Esophagus muscularis mucosa (tissue), 2 donors: ENCODE measurements around the gene CCDC6.

Experiments used
- EP300 ChIP-seq: sonication (generic); formaldehyde crosslinking; IDR thresholded peaks from one replicate; pipeline ENCODE4 v1.6.1; 2017; ENCODE audit warnings: antibody characterized with exemption
- POLR2A ChIP-seq: fragments of 450-650 bp; IDR thresholded peaks from one replicate; pipeline ENCODE4 v1.6.1; 2017; ENCODE audit warnings: antibody characterized with exemption, moderate library complexity, mild to moderate bottlenecking, low read depth

DNA sequence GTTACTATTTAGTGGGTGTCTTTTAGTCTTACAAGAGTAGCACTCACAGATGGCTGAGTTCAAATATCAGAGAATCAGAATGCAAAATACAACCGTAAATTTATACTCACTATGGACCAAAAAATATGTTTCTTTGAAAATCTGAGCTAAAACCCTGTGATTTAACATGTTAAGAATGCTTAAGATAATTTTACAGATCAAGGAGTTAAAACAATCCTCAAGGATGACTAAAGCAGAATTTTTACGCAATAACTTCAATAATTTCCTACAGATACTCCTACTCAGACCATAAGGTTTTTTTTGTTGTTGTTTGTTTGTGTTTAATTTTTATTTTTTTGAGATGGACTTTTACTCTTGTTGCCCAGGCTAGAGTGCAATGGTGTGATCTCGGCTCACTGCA is 47.9 kb upstream of the CCDC6 start:
- TF ChIP-seq EP300 (no peak), POLR2A (no peak)
